Ovary (tissue), 9 donors: ENCODE results near the gene FAAH. TPM values are rescaled to one million over a fixed set of nuclear protein-coding genes. Genes with fewer than 3 reads are reported as not detected.

Experiments used
- DNase-seq, 5 donors: peaks; one replicate each; pipeline ENCODE4 v3.0.0-alpha.2; 2019 to 2020
- H3K27ac ChIP-seq, 2 donors: fragments of 200-600 bp; one replicate each; pipeline versions ENCODE4 v1.5.1 to v1.8.0; 2019 to 2022
- H3K27me3 ChIP-seq: fragments of 200-600 bp; one replicate; pipeline ENCODE4 v1.8.0; 2022
- H3K36me3 ChIP-seq: fragments of 200-600 bp; sonication (generic); one replicate; pipeline ENCODE4 v1.5.1; 2019
- H3K4me1 ChIP-seq: one replicate; pipeline ENCODE4 v1.8.1; 2013; ENCODE audit warnings: mild to moderate bottlenecking, moderate library complexity; ENCODE audit not compliant: insufficient read depth
- H3K4me3 ChIP-seq: fragments of 200-600 bp; sonication (generic); one replicate; pipeline ENCODE4 v1.5.1; 2017
- H3K9me3 ChIP-seq, 2 donors: fragments of 200-600 bp in 1 of 2; sonication (generic) in 1 of 2; one replicate each; pipeline versions ENCODE4 v1.5.1 to v1.8.1; 2013 to 2019; ENCODE audit warnings: mild to moderate bottlenecking in 1 of 2, moderate library complexity in 1 of 2
- CTCF ChIP-seq, 3 donors: fragments of 450-650 bp in 2 of 3; fragments of 200-600 bp in 1 of 3; IDR thresholded peaks; one replicate each; pipeline versions ENCODE4 v1.5.1 to v1.8.0; 2016 to 2022; ENCODE audit warnings: antibody characterized with exemption in 3 of 3, mild to moderate bottlenecking in 1 of 3
- EP300 ChIP-seq: sonication (generic); formaldehyde crosslinking; IDR thresholded peaks from one replicate; pipeline ENCODE4 v1.6.1; 2017; ENCODE audit warnings: antibody characterized with exemption
- POLR2A ChIP-seq: fragments of 450-650 bp; IDR thresholded peaks from one replicate; pipeline ENCODE4 v1.6.1; 2017; ENCODE audit warnings: antibody characterized with exemption, mild to moderate bottlenecking, moderate library complexity
- WGBS, 3 donors: extraction: QIAGEN DNeasy Blood & Tissue Kit in 1 of 3; methylation state at CpG; one replicate each; pipeline versions ENCODE4 v1.1.5 to v1.1.7; 2013 to 2017; 5-methylcytosine and 5-hydroxymethylcytosine counted together
- intact Hi-C, 4 donors: fragments of 100-400 bp; cut with DNase I; formaldehyde crosslinking; loops; one replicate each; pipeline versions ENCODE4 v1.11.0 to v1.15.1; 2022 to 2023
- polyA plus RNA-seq, 2 donors: library from polyadenylated mRNA; stranded (reverse); fragments of 200-250 nt in 1 of 2; fragments of 350-450 nt in 1 of 2; fragmentation: Illumina TruSeq in 1 of 2; extraction: RNeasy Lipid Tissue Mini Kit (QIAGEN cat#74804) in 1 of 2; gene quantifications; one replicate each; pipeline ENCODE4 v1.2.3, GENCODE V29; 2013 to 2014
- total RNA-seq, 7 donors: library from RNA; depleted of rRNA in 2 of 7; stranded (reverse); fragments of >200 nt in 2 of 7; fragmentation: NEBNext Ultra II Directional in 3 of 7; extraction: Animal tissue kit (Norgen Biotek cat#: 25700) in 3 of 7; gene quantifications; one replicate each; pipeline versions ENCODE4 v1.1.0 to v1.2.4, GENCODE V29; 2016 to 2023
- donor health status: DM: no; HTN: no; CAD: no; lungs with moderate emphysema.
- donor health status: DM: no; HTN: no; CAD: no.
- donor health status: Bipolar disorder and iron deficiency.
- donor health status: DM: yes; HTN: yes; CAD: no.
- donor health status: DM: no; HTN: no; CAD: no.
- donor health status: DM: yes; HTN: yes; CAD: no.

The FAAH gene
- total and polyA plus RNA-seq, 9 donors = 1.3 to 32.7 (median 8.4) TPM

DNA sequence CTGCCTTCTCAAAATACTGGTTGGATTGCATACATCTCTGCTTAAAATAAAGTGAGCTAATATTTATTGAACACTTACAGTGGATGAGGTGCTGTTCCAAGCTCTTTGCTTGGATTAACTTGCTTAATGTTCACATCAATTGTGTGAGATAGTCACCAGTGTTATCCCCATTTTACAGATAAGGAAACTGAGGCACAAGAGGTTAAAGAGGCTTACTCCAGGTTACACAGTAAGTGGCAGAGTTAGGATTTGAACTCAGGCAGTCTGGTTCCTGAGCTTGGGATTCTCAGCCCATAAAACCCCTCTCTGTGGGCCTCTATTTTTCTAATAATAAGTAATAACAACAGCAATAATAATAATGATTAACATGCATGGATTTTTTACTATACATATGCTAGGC lies 13.6 kb upstream of the FAAH start:
- TF ChIP-seq CTCF (IDR thresholded peaks at IDR 0.05) = no peak
- TF ChIP-seq POLR2A = no peak
- TF ChIP-seq EP300 = no peak
- Histone ChIP-seq H3K4me3 (no peak overlapping the region), H3K4me1 (no peaks in the 10 kb centered on the region), H3K36me3 (no peaks in the 10 kb centered on the region), H3K27ac (no peak overlapping the region), H3K9me3 (no peaks in the 10 kb centered on the region), H3K27me3 (no peaks in the 10 kb centered on the region)
- intact Hi-C loops = no loop called here
- DNase-seq = no peak

GRCh38 chr1:46393510-46393909 lies 607 bp upstream of the FAAH start:
- 85 to 92% (median 92%) methylated on average over 12 of the region's 12 CpGs for WGBS, 3 donors
- intact Hi-C loops = no loop called here
- Histone ChIP-seq H3K4me1 (no peaks in the 10 kb centered on the region), H3K27ac (no peak overlapping the region), H3K36me3 (no peaks in the 10 kb centered on the region), H3K4me3 (no peak overlapping the region), H3K9me3 (no peaks in the 10 kb centered on the region), H3K27me3 (no peaks in the 10 kb centered on the region)
- no peak for DNase-seq
- TF ChIP-seq CTCF (IDR thresholded peaks at IDR 0.05) (no peak), EP300 (no peak), POLR2A (no peak)

GRCh38 chr1:46394872-46395465 lies 852 bp downstream of the FAAH start:
- DNase-seq = peak in 1 of 5 donors; percentile 45

GRCh38 chr1:46396441-46397398 lies 2.6 kb downstream of the FAAH start:
- 40 to 58% (median 50%) methylated on average over 10 of the region's 10 CpGs for WGBS, 3 donors
- no peak overlapping the region for H3K27ac ChIP-seq
- H3K4me3 ChIP-seq = no peak overlapping the region
- no peaks in the 10 kb centered on the region for H3K27me3 ChIP-seq
- no peaks in the 10 kb centered on the region for H3K4me1 ChIP-seq
- TF ChIP-seq EP300 (no peak), POLR2A (no peak), CTCF (IDR thresholded peaks at IDR 0.05) (no peak)
- intact Hi-C loops = no loop called here
- DNase-seq = no peak
- H3K9me3 ChIP-seq = no peaks in the 10 kb centered on the region
- no peaks in the 10 kb centered on the region for H3K36me3 ChIP-seq

More at GRCh38 chr1:46394872-46395465, 852 bp downstream of the FAAH start:
- WGBS, 3 donors = 27 to 40% (median 33%) methylated on average over 17 of the region's 17 CpGs
- no peaks in the 10 kb centered on the region for H3K4me1 ChIP-seq
- peak overlapping the region; percentile 37 for H3K4me3 ChIP-seq
- no peaks in the 10 kb centered on the region for H3K27me3 ChIP-seq
- no peaks in the 10 kb centered on the region for H3K9me3 ChIP-seq
- no peaks in the 10 kb centered on the region for H3K36me3 ChIP-seq
- no peak overlapping the region for H3K27ac ChIP-seq
- intact Hi-C loops = no loop called here
- TF ChIP-seq POLR2A (no peak), EP300 (no peak)

DNA sequence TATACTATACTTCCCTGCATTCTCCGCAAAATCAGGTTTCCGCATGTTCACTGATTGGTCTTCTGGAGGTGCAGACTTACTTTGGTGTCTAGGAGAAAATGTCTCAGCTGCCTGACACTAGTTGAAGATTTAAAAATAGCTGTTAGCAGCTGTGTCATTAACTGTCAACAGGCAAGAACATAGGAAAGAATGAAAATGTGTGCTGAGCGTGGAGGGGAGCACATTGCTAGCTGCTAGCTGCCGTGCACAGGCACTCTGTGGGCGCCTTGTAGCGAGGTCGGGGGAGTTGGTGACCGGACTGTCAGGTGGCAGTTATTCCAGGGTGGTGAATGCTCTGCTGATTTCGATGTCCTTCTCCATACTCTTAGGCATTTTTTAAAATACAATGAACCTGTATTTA lies 5.2 kb downstream of the FAAH start:
- Histone ChIP-seq H3K4me3 (no peak overlapping the region), H3K4me1 (peaks cover 3% of the 10 kb centered on the region), H3K27ac (no peak overlapping the region), H3K9me3 (no peaks in the 10 kb centered on the region), H3K27me3 (no peaks in the 10 kb centered on the region), H3K36me3 (no peaks in the 10 kb centered on the region)
- no peak for DNase-seq
- TF ChIP-seq CTCF (IDR thresholded peaks at IDR 0.05) (no peak), EP300 (no peak), POLR2A (no peak)
- 83 to 86% (median 84%) methylated on average over 9 of the region's 9 CpGs for whole genome bisulfite sequencing, 3 donors
- intact Hi-C loops = no loop called here
